GM12878 (cell line): Measurements from ENCODE around the gene PRSS1. TPM values are rescaled to one million over a fixed set of nuclear protein-coding genes. Genes with fewer than 3 reads are reported as not detected.

ENCODE experiments used
- ATAC-seq: fragments of 200-7000 bp; cut with Tn5 transposase; 3 replicates; pipeline ENCODE4 v1.9.1; 2020; ENCODE audit warnings: mild to moderate bottlenecking, moderate library complexity
- BruUV-seq: library from RNA; stranded (reverse); fragments of 400-500 nt; replicated peaks from 2 replicates; lab custom pipeline; 2021; lab: Mats Ljungman, UMichigan
- CTCF ChIA-PET: fragments of 300-600 bp; sonication (Branson Sonifier 250); formaldehyde crosslinking; extraction: SDS; loops from one replicate; lab custom pipeline; 2021; ENCODE audit warnings: inconsistent platforms; lab: Yijun Ruan, JAX
- POLR2A ChIA-PET: fragments of 350-600 bp; formaldehyde crosslinking; extraction: SDS; loops from one replicate; lab custom pipeline; 2021; ENCODE audit warnings: inconsistent platforms; lab: Charles Lee
- RAD21 ChIA-PET: fragments of 300-600 bp; sonication (Branson Sonifier 250); formaldehyde crosslinking; loops from one replicate; lab custom pipeline; 2023; ENCODE audit warnings: antibody characterized with exemption; ENCODE audit not compliant: unreplicated experiment; lab: Charles Lee
- SMC1A ChIA-PET: fragments of 300-600 bp; sonication (Branson Sonifier 250); formaldehyde crosslinking; loops from one replicate; lab custom pipeline; 2023; ENCODE audit not compliant: unreplicated experiment, uncharacterized antibody; lab: Charles Lee
- DNase-seq: peaks from one replicate; pipeline ENCODE4 v3.0.0-alpha.2; 2011; ENCODE audit warnings: low read depth, low spot score
- FAIRE-seq: peaks from 3 replicates; lab custom pipeline; 2011; peaks lifted over from hg19 to GRCh38; lab: Jason Lieb, UNC
- H2AFZ ChIP-seq: 2 replicates; pipeline ENCODE4 v1.6.0; 2011; ENCODE audit warnings: low read depth, low read length, control low read depth; ENCODE audit not compliant: control insufficient read depth
- H3K27ac ChIP-seq: 2 replicates; pipeline ENCODE4 v1.5.1; 2011; ENCODE audit warnings: control low read depth; ENCODE audit not compliant: control insufficient read depth, insufficient read depth
- H3K27me3 ChIP-seq, 2 experiments: replicated peaks in 1 of 2; 2 replicates each; pipeline versions ENCODE4 v1.6.0 to v1.6.1; 2011; ENCODE audit warnings: low read length in 1 of 2; ENCODE audit not compliant: control insufficient read depth in 2 of 2, insufficient read depth in 2 of 2
- H3K36me3 ChIP-seq, 2 experiments: 2 replicates each; pipeline ENCODE4 v1.5.1; 2011; ENCODE audit warnings: low read length in 1 of 2; ENCODE audit not compliant: control insufficient read depth in 2 of 2, insufficient read depth in 2 of 2
- H3K4me1 ChIP-seq: 2 replicates; pipeline ENCODE4 v1.6.1; 2011; ENCODE audit warnings: mild to moderate bottlenecking, low read length, moderate library complexity, mixed read lengths; ENCODE audit not compliant: control insufficient read depth, insufficient read depth
- H3K4me2 ChIP-seq: 2 replicates; pipeline ENCODE4 v1.6.0; 2011; ENCODE audit warnings: control low read depth; ENCODE audit not compliant: control insufficient read depth, insufficient read depth
- H3K4me3 ChIP-seq: fragments of 200-600 bp; sonication (generic); 2 replicates; pipeline ENCODE4 v1.5.1; 2016
- H3K79me2 ChIP-seq: 2 replicates; pipeline ENCODE4 v1.6.0; 2011; ENCODE audit warnings: low read length; ENCODE audit not compliant: control insufficient read depth, insufficient read depth
- H3K9ac ChIP-seq: 2 replicates; pipeline ENCODE4 v1.8.0; 2011; ENCODE audit warnings: low read length, control low read depth, mixed read lengths; ENCODE audit not compliant: control insufficient read depth, insufficient read depth
- H3K9me3 ChIP-seq: replicated peaks from 3 replicates; pipeline ENCODE4 v1.5.1; 2011; ENCODE audit warnings: mild to moderate bottlenecking, low read length; ENCODE audit not compliant: control insufficient read depth, insufficient read depth
- H4K20me1 ChIP-seq: 2 replicates; pipeline ENCODE4 v1.6.0; 2011; ENCODE audit not compliant: control insufficient read depth, insufficient read depth
- ATF2 ChIP-seq: IDR thresholded peaks from 2 replicates; pipeline ENCODE4 v1.6.1; 2012; ENCODE audit warnings: low read length, inconsistent platforms
- ATF3 ChIP-seq: IDR thresholded peaks from 2 replicates; pipeline ENCODE4 v1.6.1; 2011; ENCODE audit warnings: low read depth, mild to moderate bottlenecking, low read length, moderate library complexity, borderline replicate concordance; ENCODE audit errors: extremely low read depth
- CUX1 ChIP-seq: IDR thresholded peaks from 2 replicates; pipeline ENCODE4 v1.6.1; 2012; ENCODE audit warnings: improper control_type of control experiment, low read depth, low read length; ENCODE audit not compliant: insufficient replicate concordance
- E4F1 ChIP-seq: fragments of 450-650 bp; IDR thresholded peaks from 2 replicates; pipeline ENCODE4 v1.6.1; 2018; ENCODE audit warnings: borderline replicate concordance, mild to moderate bottlenecking; ENCODE audit not compliant: partially characterized antibody
- MYB ChIP-seq: fragments of 150-350 bp; IDR thresholded peaks from 2 replicates; pipeline ENCODE4 v1.6.1; 2014; ENCODE audit warnings: mild to moderate bottlenecking, low read depth, low read length, borderline replicate concordance
- NR2C1 ChIP-seq: fragments of 450-650 bp; IDR thresholded peaks from 2 replicates; pipeline ENCODE4 v1.6.1; 2017; ENCODE audit warnings: antibody characterized with exemption, mild to moderate bottlenecking, moderate library complexity
- NRF1 ChIP-seq: conservative IDR thresholded peaks from 2 replicates; pipeline ENCODE4 v1.6.1; 2011; ENCODE audit warnings: mild to moderate bottlenecking, low read depth, low read length, improper control_type of control experiment
- RAD51 ChIP-seq: fragments of 450-650 bp; IDR thresholded peaks from 2 replicates; pipeline ENCODE4 v1.6.1; 2016; ENCODE audit warnings: moderate library complexity, mild to moderate bottlenecking, inconsistent platforms
- WGBS: methylation state at CpG from one replicate; pipeline ENCODE4 v1.1.6; 2016; ENCODE audit warnings: low lambda C conversion rate; ENCODE audit not compliant: insufficient replicate concordance, insufficient coverage; ENCODE audit errors: missing lambda C conversion rate; 5-methylcytosine and 5-hydroxymethylcytosine counted together
- in situ Hi-C: fragments of 300-500 bp; cut with MboI; formaldehyde crosslinking; loops from 9 replicates; pipeline ENCODE4 v1.14.3; 2018; ENCODE audit warnings: mixed read lengths
- intact Hi-C: fragments of 100-400 bp; cut with micrococcal nuclease; formaldehyde crosslinking; loops from one replicate; pipeline ENCODE4 v1.14.2; 2022; ENCODE audit not compliant: unreplicated experiment
- polyA plus RNA-seq, 11 experiments: library from polyadenylated mRNA; depleted of rRNA in 4 of 11; unstranded in 6 of 11; stranded (reverse) in 5 of 11; fragments of >200 nt; fragmentation: Nextera tagmentation in 4 of 11; fragmentation: Illumina TruSeq in 1 of 11; extraction: Ambion mirVana in 4 of 11; extraction: Trizol in 1 of 11; gene quantifications; 1 replicate in 1 of 11; 2 replicates in 10 of 11; pipeline versions ENCODE4 v1.2.1 to v1.2.3, GENCODE V29; 2011 to 2016; ENCODE audit warnings: inconsistent platforms in 2 of 11, missing spikeins in 2 of 11, low read depth in 1 of 11
- total RNA-seq, 4 experiments: library from RNA; depleted of rRNA in 3 of 4; stranded (reverse); fragments of >200 nt in 3 of 4; fragmentation: Illumina TruSeq in 1 of 4; extraction: Trizol in 1 of 4; gene quantifications; 2 replicates each; pipeline versions ENCODE4 v1.2.1 to v1.2.3, GENCODE V29; 2013 to 2021

The PRSS1 gene
- total and polyA plus RNA-seq, 10 of the 15 experiments (the other 5 are each of a cell fraction or from before 2014, with no cell fraction given), result 11.9 TPM; not detected in 9

- SMC1A ChIA-PET, result interaction anchor here (0.9 to 1.8 kb wide), 5 partner anchors 10 to 64 kb away, joined by 3 to 5 read pairs (median 4); no protein-coding TSS in a partner anchor
Measured at GRCh38 chr7:142767861-142768260, 18.6 kb downstream of the PRSS1 start.

More at GRCh38 chr7:142767861-142768260, 18.6 kb downstream of the PRSS1 start:
- WGBS, result 0% methylated on average over 1 of the region's 1 CpG
- Histone ChIP-seq H3K9me3 (no peaks in the 10 kb centered on the region), H3K4me2 (no peak overlapping the region), H3K4me1 (peaks cover 19% of the 10 kb centered on the region), H3K4me3 (no peak overlapping the region), H3K9ac (no peak overlapping the region), H3K27ac (no peak overlapping the region), H3K27me3 (peaks cover 0 to 2% of the 10 kb centered on the region in 2 experiments; a peak in 1 of 4 replicates), H3K36me3 (no peaks in the 10 kb centered on the region), H2AFZ (no peak overlapping the region), H3K79me2 (no peaks in the 10 kb centered on the region), H4K20me1 (no peaks in the 10 kb centered on the region)
- ChIA-PET POLR2A (no interaction called here), CTCF (interaction anchor here (1.2 to 3.2 kb wide), 3 partner anchors 15 to 54 kb away, joined by 5 to 14 read pairs (median 13); no protein-coding TSS in a partner anchor), RAD21 (interaction anchor here (1.5 to 7.3 kb wide), 2 partner anchors 16 to 42 kb away, joined by 11 to 118 read pairs; no protein-coding TSS in a partner anchor)
- intact Hi-C loops, result no loop called here
- in situ Hi-C loops, result no loop called here
- no TSS peak for BruUV-seq
- no peak for ATAC-seq
- FAIRE-seq, result no peak
- DNase-seq, result no peak
- no peak for TF ChIP-seq ATF2
- no peak for TF ChIP-seq CUX1
- no peak for TF ChIP-seq NRF1
- TF ChIP-seq RAD51, result no peak
- no peak for TF ChIP-seq E4F1
- no peak for TF ChIP-seq ATF3
- no peak for TF ChIP-seq MYB
- no peak for TF ChIP-seq NR2C1
